Measurements from ENCODE around the gene AP1S3.
"Not testable (repeated sequence)": the region's sequence is repeated elsewhere in the genome, so short reads cannot be mapped to it uniquely, and the experiment has no call there.

Gene AP1S3

DNA sequence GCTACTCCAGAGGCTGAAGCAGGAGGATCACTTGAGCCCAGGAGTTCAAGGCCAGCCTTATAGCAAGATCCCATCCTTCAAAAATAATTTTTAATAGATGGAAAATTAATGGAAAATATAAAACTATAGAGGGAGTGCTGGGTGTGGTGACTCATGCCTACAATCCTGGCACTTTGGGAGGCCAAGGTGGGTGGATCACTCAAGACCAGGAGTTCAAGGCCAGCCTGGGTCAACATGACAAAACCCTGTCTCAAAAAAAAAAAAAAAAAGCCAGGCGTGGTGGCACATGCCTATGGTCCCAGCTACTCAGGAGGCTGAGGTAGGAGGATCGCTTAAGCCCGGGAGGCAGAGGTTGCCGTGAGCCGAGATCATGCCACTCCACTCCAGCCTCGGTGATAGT lies 48.0 kb downstream of the AP1S3 start:
- no peaks in the 10 kb centered on the region for H3K4me1 Mint-ChIP-seq
- H3K4me3 Mint-ChIP-seq, result no peak overlapping the region
- peaks cover 3% of the 10 kb centered on the region for H3K36me3 Mint-ChIP-seq
- H3K27ac Mint-ChIP-seq, result no peak overlapping the region
- no peaks in the 10 kb centered on the region for H3K9me3 Mint-ChIP-seq
- peaks cover 1% of the 10 kb centered on the region for H3K27me3 Mint-ChIP-seq

DNA sequence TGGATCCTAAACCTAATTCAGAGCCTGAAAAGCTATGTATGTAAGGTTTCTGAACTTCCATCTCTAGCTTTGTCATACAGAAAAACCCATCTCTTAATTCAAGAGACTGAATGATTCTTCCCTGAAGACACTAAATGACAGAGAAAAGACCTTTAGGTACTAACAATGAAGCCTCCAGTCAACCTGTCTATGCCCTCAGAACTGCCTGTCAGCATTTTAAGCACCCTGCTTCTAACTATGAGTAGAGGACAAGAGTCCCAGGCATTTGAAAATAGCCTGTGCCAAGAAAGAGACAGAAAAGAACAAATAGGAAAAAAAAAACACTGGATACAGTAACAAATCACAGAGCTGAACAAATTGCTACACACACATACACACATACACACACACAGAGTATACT lies 48.6 kb downstream of the AP1S3 start:
- H3K9me3 Mint-ChIP-seq, result no peaks in the 10 kb centered on the region
- peaks cover 3% of the 10 kb centered on the region for H3K36me3 Mint-ChIP-seq
- H3K27ac Mint-ChIP-seq, result no peak overlapping the region
- H3K4me3 Mint-ChIP-seq, result no peak overlapping the region
- H3K27me3 Mint-ChIP-seq, result peaks cover 1% of the 10 kb centered on the region
- no peaks in the 10 kb centered on the region for H3K4me1 Mint-ChIP-seq

DNA sequence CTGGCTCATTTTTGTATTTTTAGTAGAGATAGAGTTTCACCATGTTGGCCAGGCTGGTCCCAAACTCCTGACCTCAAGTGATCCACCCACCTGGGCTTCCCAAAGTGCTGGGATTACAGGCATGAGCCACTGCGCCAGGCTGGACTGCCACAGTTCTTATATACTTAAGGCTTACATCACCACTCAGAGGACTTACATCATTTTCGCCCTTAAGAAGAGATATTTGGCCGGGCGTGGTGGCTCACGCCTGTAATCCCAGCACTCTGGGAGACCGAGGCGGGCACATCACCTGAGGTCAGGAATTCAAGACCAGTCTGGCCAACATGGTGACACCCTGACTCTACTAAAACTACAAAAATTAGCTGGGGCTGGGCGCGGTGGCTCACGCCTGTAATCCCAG lies 49.3 kb downstream of the AP1S3 start:
- H3K27ac Mint-ChIP-seq, H3K9me3 Mint-ChIP-seq, H3K27me3 Mint-ChIP-seq, H3K36me3 Mint-ChIP-seq, H3K4me3 Mint-ChIP-seq, H3K4me1 Mint-ChIP-seq: not testable (repeated sequence)

DNA sequence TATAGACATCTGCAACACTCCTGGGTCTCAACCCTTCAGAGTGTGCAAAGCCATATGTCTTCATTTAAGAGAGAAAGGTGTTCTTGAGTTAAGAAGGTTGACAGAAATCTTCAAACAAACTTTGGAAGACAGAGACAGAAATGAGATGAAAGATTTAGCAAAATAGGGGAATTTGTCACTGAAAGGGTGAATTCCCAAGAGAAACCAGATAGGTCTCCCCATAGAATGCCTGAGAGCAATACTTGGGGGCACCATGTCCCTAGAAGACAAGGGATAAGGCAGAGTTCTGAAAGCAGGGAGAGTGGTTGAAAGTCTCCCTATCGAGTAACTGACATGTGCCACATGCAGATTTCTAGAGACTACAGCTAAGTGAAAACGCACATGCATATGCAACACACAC lies 50.0 kb downstream of the AP1S3 start:
- H3K4me1 Mint-ChIP-seq, result no peaks in the 10 kb centered on the region
- H3K36me3 Mint-ChIP-seq, result peaks cover 3% of the 10 kb centered on the region
- no peak overlapping the region for H3K4me3 Mint-ChIP-seq
- H3K27me3 Mint-ChIP-seq, result peaks cover 1% of the 10 kb centered on the region
- no peaks in the 10 kb centered on the region for H3K9me3 Mint-ChIP-seq
- H3K27ac Mint-ChIP-seq, result no peak overlapping the region

DNA sequence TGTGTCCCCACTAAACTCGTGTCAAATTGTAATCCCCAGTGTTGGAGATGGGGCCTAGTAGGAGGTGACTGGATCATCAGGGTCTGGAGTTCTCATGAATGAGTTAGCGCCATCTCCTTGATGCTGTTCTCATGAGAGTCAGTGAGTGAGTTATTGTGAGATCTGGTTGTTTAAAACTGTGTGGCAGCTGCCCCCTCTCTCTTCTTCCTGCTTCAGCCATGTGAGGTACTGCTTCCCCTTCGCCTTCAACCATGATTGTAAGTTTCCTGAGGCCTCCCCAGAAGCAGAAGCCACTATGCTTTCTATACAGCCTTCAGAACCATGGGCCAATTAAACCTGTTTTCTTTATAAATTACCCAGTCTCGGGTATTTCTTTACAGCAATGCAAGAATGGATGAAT lies 50.4 kb downstream of the AP1S3 start:
- no peaks in the 10 kb centered on the region for H3K9me3 Mint-ChIP-seq
- H3K4me1 Mint-ChIP-seq, result no peaks in the 10 kb centered on the region
- H3K27ac Mint-ChIP-seq, result no peak overlapping the region
- H3K27me3 Mint-ChIP-seq, result peaks cover 1% of the 10 kb centered on the region
- peaks cover 3% of the 10 kb centered on the region for H3K36me3 Mint-ChIP-seq
- no peak overlapping the region for H3K4me3 Mint-ChIP-seq

DNA sequence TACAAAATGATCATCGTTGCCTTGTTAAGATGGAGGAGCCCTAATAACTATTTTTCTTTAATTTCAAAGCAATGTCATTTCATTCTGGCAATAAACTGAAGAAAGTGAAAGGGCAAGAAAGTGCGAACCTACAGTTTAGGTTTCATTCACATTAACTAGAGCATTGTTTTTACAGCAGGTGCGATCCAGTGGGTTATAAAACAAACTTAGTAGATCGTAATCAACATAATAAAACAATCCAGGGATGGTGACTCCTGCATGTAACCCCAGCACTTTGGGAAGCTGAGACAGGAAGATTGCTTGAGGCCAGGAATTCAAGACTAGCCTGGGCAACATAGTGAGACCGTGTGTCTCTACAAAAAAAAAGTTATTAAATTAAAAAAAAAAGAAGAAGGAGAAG lies 51.1 kb downstream of the AP1S3 start:
- Mint-ChIP-seq H3K36me3 (peaks cover 3% of the 10 kb centered on the region), H3K27me3 (peaks cover 1% of the 10 kb centered on the region), H3K4me1 (no peaks in the 10 kb centered on the region), H3K9me3 (no peaks in the 10 kb centered on the region), H3K27ac (no peak overlapping the region), H3K4me3 (no peak overlapping the region)

DNA sequence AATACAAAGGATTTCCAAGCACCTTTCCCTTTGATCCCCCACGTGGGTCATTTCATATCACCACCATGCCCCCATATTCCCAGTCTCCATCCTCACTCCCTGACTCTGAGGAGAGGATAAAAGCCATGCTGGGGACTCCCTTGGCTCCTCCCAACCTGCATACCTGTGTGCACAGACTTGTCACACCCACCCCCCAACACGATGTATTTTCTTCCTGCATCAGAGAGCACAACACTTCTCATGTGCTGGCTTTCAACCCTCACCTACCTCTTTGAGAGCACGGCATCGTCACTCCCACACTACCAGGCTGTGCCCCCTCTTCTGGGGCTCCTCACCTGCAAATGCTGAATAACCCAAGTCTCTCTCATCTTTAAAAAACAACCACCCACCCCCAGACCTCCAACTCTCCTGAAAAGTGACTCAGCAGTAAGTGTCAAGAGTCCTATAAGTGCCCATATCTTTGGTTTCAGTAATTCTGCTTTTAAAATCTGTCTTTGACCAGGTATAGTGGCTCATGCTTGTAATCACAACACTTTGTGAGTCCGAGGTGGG lies 53.1 kb downstream of the AP1S3 start:
- Mint-ChIP-seq H3K4me1 (no peaks in the 10 kb centered on the region), H3K27ac (no peak overlapping the region), H3K27me3 (peaks cover 1% of the 10 kb centered on the region), H3K4me3 (no peak overlapping the region), H3K36me3 (peaks cover 3% of the 10 kb centered on the region), H3K9me3 (no peaks in the 10 kb centered on the region)

DNA sequence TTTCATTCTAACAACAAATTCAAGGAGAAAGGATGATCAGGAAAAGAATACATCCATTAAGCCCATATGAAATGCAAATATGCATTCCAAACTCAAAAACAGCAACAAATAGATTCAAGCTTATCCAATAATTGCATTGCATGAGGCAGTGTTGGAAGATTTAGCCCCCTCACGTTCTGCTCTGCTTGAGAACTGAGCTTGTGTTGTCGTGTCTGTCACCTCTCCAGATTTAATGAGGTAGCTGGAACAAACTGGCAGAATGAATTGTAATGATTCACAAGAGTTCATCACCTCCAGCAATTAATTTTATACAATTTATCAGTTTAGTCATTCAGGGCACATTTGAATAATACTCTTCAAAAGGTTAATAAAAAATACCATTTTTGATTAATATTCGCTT lies 54.8 kb downstream of the AP1S3 start:
- Mint-ChIP-seq H3K27ac (no peak overlapping the region), H3K27me3 (peaks cover 1% of the 10 kb centered on the region), H3K4me3 (no peak overlapping the region), H3K36me3 (peaks cover 3% of the 10 kb centered on the region), H3K9me3 (no peaks in the 10 kb centered on the region), H3K4me1 (no peaks in the 10 kb centered on the region)

DNA sequence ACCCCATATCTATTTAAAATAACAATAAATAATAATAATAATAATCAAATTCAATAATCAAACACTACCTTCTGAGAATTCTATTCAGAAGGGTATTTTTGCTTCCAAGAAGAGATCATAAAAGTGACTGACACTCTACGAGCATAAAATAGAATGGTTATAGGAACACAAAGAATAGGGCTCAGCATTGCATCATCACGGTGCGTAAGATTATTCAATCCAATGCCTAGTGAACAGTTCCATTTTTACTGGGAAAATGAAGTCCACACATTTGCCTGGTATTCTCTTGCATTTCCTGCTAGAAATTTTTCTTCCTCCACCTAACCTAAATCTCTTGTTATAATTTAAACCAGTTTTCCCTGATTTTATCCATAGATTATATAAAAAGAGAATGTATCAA lies 55.8 kb downstream of the AP1S3 start:
- Mint-ChIP-seq H3K27me3 (no peaks in the 10 kb centered on the region), H3K4me3 (no peak overlapping the region)

DNA sequence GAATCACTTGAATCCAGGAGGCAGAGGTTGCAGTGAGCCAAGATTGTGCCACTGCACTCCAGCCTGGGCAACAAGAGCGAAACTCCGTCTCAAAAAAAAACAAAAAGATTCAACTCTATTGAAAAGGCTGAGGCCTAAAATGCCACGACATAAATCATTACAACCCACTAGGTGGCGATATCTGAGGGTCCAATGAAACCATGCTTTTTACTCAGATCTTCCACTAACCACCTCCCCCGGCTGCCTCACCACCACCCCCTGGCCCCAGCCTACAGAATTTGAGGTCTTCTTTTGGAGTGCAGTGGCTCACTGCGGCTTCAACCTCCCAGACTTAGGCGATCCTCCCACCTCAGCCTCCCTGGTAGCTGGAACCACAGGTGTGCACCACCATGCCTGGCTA lies 57.5 kb downstream of the AP1S3 start:
- Mint-ChIP-seq H3K36me3 (peaks cover 1% of the 10 kb centered on the region), H3K4me3 (no peak overlapping the region), H3K4me1 (no peaks in the 10 kb centered on the region), H3K27me3 (no peaks in the 10 kb centered on the region), H3K9me3 (no peaks in the 10 kb centered on the region), H3K27ac (no peak overlapping the region)

More for the DNA sequence above, 55.8 kb downstream of the AP1S3 start:
- Mint-ChIP-seq H3K27ac (no peak overlapping the region), H3K36me3 (no peaks in the 10 kb centered on the region), H3K4me1 (no peaks in the 10 kb centered on the region), H3K9me3 (no peaks in the 10 kb centered on the region)

DNA sequence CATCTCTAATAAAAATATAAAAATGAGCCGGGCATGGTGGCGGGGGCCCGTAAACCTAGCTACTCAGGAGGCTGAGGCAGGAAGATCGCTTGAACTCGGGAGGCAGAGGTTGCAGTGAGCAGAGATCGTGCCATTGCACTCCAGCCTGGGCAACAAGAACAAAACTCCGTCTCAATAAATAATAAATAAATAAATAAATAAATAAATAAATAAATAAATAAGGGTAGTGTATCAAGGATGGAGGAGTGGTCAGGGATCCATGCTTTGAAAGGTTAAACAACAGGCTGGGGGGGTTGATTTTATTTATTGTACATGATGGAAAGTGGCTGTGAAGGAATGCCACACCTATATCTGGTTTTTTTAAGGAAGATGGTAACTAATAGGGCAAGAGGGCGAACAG lies 63.2 kb downstream of the AP1S3 start:
- Mint-ChIP-seq H3K27ac (no peak overlapping the region), H3K27me3 (no peaks in the 10 kb centered on the region), H3K36me3 (peaks cover 15% of the 10 kb centered on the region), H3K9me3 (no peaks in the 10 kb centered on the region), H3K4me1 (no peaks in the 10 kb centered on the region), H3K4me3 (no peak overlapping the region)

DNA sequence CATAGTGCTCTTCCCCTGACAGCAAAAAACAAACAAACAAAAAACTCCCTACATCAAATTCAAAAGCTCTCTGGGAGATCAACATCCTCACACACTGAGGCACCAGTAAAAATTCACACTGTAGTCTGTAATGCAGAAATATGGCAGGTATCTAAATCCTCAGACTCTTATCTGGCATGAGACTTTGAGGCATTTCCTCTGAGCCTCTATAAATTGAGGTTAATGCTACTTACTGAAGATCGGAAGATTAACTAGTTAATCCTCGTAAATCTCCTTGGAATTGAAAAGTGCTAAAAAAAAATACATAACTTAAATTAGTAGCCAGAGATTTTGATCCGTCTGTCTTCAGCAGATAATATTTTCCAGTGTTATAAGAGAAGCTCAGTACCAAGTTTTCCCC lies 65.0 kb downstream of the AP1S3 start:
- no peak overlapping the region for H3K27ac Mint-ChIP-seq
- no peak overlapping the region for H3K4me3 Mint-ChIP-seq
- H3K4me1 Mint-ChIP-seq, result no peaks in the 10 kb centered on the region

DNA sequence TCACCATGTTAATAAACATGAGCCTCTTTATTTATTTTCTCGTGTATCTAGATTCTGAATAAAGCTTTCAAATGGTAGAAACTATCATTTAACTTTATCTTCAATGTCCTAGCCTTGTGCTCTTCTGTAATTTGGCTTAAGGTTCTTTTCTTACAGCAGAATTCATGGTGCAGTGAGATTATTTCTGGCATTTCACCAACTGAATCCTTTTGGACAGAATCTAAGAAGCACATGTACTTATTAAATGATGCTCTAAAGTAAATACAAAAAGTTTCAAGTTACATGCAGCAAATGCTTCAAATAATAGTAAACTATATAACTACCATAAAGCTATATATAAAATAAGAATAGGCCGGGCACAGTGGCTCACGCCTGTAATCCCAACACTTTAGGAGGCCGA lies 65.9 kb downstream of the AP1S3 start:
- Mint-ChIP-seq H3K27me3 (no peaks in the 10 kb centered on the region), H3K9me3 (no peaks in the 10 kb centered on the region), H3K4me3 (no peak overlapping the region), H3K36me3 (peaks cover 17% of the 10 kb centered on the region), H3K27ac (no peak overlapping the region), H3K4me1 (no peaks in the 10 kb centered on the region)

More for the DNA sequence above, 65.0 kb downstream of the AP1S3 start:
- Mint-ChIP-seq H3K9me3 (no peaks in the 10 kb centered on the region), H3K27me3 (no peaks in the 10 kb centered on the region), H3K36me3 (peaks cover 15% of the 10 kb centered on the region)

DNA sequence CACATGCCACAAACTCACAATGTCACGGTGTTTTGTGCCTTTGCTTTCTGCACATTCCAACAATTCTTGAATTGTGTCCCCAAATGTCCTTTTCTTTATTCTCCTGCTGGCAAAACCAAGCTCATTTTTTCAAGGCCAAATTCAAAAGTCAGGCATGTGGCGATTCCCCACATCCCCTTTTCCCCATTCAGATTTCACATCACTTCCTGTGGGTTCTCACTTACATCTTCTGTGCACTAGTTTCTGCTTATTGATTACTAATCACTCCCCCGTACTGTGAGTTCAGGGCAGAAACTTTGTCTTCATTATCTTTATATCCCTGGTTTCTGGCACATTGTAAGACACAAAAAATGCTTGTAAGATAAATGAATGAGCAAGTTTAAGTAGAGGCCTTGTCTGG lies 69.2 kb downstream of the AP1S3 start:
- Mint-ChIP-seq H3K9me3 (no peaks in the 10 kb centered on the region), H3K4me1 (no peaks in the 10 kb centered on the region), H3K4me3 (no peak overlapping the region), H3K36me3 (peaks cover 6% of the 10 kb centered on the region), H3K27ac (no peak overlapping the region), H3K27me3 (no peaks in the 10 kb centered on the region)

DNA sequence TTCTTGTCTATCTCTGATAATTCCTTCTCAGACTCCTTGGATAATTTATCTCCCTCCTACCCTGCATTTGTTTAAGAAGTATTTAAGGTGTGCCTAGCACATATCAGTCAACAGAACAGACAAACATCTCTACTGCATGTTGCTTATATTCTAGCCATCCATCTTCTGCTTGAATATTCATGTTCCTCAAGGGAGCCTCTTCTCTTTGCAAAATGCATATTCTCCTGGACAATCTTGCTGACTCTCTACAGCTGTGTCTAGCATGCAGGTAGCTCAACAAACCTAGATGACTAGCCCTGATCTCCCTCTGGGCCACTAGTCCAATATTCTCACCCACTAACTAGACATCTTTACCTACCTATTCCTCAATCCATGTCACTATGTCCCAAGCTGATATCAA lies 70.0 kb downstream of the AP1S3 start:
- Mint-ChIP-seq H3K9me3 (no peaks in the 10 kb centered on the region), H3K4me1 (no peaks in the 10 kb centered on the region), H3K27me3 (no peaks in the 10 kb centered on the region), H3K27ac (no peak overlapping the region), H3K36me3 (peaks cover 6% of the 10 kb centered on the region), H3K4me3 (no peak overlapping the region)

DNA sequence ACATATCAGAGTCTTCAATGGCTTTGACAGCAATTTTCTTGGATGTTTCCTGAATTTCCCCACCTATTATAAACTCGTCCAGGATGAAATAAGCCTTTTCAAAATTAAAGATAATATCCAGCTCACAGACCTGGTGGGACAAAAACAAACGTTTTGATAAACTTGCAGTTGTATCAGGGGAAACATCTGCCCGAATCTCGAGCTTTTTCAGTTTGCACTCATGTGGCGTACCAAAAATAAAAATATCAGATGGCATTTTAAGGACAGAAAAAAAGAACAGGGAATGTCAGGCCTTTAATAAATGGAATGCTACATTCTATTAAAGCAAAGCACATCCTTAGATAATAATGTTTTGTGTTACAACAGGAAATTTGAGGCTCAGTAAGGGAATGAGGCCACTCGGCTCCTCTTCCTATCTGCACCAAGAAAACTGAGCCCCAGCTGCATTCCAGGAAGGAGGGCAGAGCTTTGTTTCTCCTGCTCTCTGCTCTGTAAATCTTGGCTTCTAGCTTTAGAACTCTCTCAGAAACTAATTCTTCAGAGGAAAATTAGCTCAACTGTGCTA lies 72.1 kb downstream of the AP1S3 start:
- no peak overlapping the region for H3K4me3 Mint-ChIP-seq

DNA sequence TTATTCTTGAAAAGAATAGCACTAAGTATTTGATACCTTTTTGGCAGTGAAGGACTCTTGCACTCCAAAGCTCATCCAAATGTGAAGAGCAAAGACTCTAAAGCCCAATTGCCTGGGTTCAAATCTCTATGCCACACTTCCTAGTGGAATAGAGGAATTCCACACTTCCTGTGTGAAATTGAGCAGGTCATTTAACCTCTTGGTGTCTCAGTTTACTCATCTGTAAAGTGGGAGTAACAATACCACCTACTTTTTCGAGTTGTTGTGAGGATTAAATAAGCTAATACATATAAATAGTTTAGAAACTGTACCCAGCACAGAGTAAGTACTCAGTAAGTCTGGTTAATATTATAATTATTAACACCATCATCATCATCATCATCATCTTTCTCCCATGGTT lies 72.6 kb downstream of the AP1S3 start:
- Mint-ChIP-seq H3K27me3 (no peaks in the 10 kb centered on the region), H3K4me1 (peaks cover 3% of the 10 kb centered on the region), H3K4me3 (no peak overlapping the region), H3K36me3 (peaks cover 5% of the 10 kb centered on the region), H3K9me3 (no peaks in the 10 kb centered on the region), H3K27ac (no peak overlapping the region)

More for the DNA sequence above, 72.1 kb downstream of the AP1S3 start:
- no peak overlapping the region for H3K27ac Mint-ChIP-seq
- peaks cover 5% of the 10 kb centered on the region for H3K36me3 Mint-ChIP-seq
- H3K4me1 Mint-ChIP-seq, result peaks cover 3% of the 10 kb centered on the region
- no peaks in the 10 kb centered on the region for H3K27me3 Mint-ChIP-seq
- H3K9me3 Mint-ChIP-seq, result no peaks in the 10 kb centered on the region
